HepG2 (cell line): ENCODE results near the gene TMEM131L.

Experiments
- BCL6 ChIP-seq: IDR thresholded peaks from 2 replicates; pipeline ENCODE4 v1.6.1; 2016; ENCODE audit warnings: missing genetic modification reagents, missing compliant biosample characterization
- EP300 ChIP-seq, 3 experiments: sonication (generic) in 1 of 3; formaldehyde crosslinking in 1 of 3; IDR thresholded peaks; 2 replicates each; pipeline versions ENCODE4 v1.5.1 to v1.6.1; 2011 to 2020; ENCODE audit warnings: low read depth in 2 of 3, low read length in 2 of 3, borderline replicate concordance in 1 of 3, improper control_type of control experiment in 1 of 3, mild to moderate bottlenecking in 1 of 3, missing genetic modification reagents in 1 of 3, moderate library complexity in 1 of 3
- ETV6 ChIP-seq: sonication (generic); formaldehyde crosslinking; conservative IDR thresholded peaks from 2 replicates; pipeline ENCODE4 v1.4.0; 2020; ENCODE audit warnings: missing genetic modification reagents
- POLR2A ChIP-seq, 2 experiments: IDR thresholded peaks; 2 replicates each; pipeline ENCODE4 v1.6.1; 2011; ENCODE audit warnings: low read depth in 2 of 2, low read length in 2 of 2, mild to moderate bottlenecking in 1 of 2, moderate library complexity in 1 of 2; ENCODE audit not compliant: insufficient read depth in 1 of 2
- RFX5 ChIP-seq: IDR thresholded peaks from 2 replicates; pipeline ENCODE4 v1.6.1; 2011; ENCODE audit warnings: low read depth, low read length, improper control_type of control experiment
- SRSF9 ChIP-seq: fragments of 200-400 bp; formaldehyde crosslinking; IDR thresholded peaks from 2 replicates; pipeline ENCODE4 v1.6.1; 2018; ENCODE audit warnings: borderline replicate concordance, mild to moderate bottlenecking, low read depth, low read length; ENCODE audit not compliant: insufficient read depth, poor library complexity, severe bottlenecking
- TBP ChIP-seq: sonication (generic); formaldehyde crosslinking; IDR thresholded peaks from 2 replicates; pipeline ENCODE4 v1.5.0; 2020; ENCODE audit warnings: missing genetic modification reagents
- YY1 ChIP-seq: IDR thresholded peaks from 2 replicates; pipeline ENCODE4 v1.6.1; 2011; ENCODE audit warnings: low read length, low read depth, moderate library complexity, mild to moderate bottlenecking; ENCODE audit not compliant: insufficient read depth, insufficient replicate concordance
- ZNF138 ChIP-seq: sonication (generic); formaldehyde crosslinking; IDR thresholded peaks from 2 replicates; pipeline ENCODE4 v1.5.0; 2020; ENCODE audit warnings: mild to moderate bottlenecking, low read depth, missing genetic modification reagents
- TF ChIP-seq, protein P1 (sequence below): sonication (generic); formaldehyde crosslinking; IDR thresholded peaks from 2 replicates; pipeline ENCODE4 v1.5.1; 2020; ENCODE audit warnings: mild to moderate bottlenecking, missing genetic modification reagents, moderate library complexity
- TF ChIP-seq, protein P2 (sequence below): sonication (generic); formaldehyde crosslinking; IDR thresholded peaks from 2 replicates; pipeline ENCODE4 v1.5.0; 2020; ENCODE audit warnings: mild to moderate bottlenecking, missing genetic modification reagents, moderate library complexity

DNA sequence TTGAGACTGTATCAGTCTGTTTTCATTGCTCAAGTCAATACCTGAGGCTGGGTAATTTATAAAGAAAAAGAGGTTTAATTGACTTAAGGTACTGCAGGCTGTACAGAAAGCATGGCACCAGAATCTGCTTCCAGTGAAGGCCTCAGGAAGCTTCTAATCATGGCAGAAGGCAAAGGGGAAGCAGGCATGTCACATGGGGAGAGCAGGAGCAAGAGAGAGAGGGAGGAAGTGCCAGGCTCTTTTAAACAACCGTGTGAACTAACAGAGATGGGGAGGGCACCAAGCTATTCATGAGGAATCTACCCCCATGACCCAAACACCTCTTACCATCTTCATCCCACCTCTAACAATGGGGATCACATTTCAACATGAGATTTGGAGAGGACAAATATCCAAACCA, 7.2 kb upstream of the TMEM131L start:
- TF ChIP-seq POLR2A (IDR thresholded peaks at IDR 0.05; ENCODE audit: insufficient read depth in 1 of 2, low read depth in 2 of 2, low read length in 2 of 2) (no peak), ZNF138 (CRISPR knock-in tag) (no peak), EP300 (IDR thresholded peaks at IDR 0.05; ENCODE audit: low read depth in 2 of 2, low read length in 2 of 2) (no peak), EP300 (CRISPR knock-in tag; IDR thresholded peaks at IDR 0.05; ENCODE audit: borderline replicate concordance) (no peak), YY1 (no peak), ETV6 (CRISPR knock-in tag) (no peak), BCL6 (CRISPR knock-in tag) (no peak), TBP (CRISPR knock-in tag) (no peak), SRSF9 (no peak), RFX5 (no peak)
- TF ChIP-seq, protein P1, sequence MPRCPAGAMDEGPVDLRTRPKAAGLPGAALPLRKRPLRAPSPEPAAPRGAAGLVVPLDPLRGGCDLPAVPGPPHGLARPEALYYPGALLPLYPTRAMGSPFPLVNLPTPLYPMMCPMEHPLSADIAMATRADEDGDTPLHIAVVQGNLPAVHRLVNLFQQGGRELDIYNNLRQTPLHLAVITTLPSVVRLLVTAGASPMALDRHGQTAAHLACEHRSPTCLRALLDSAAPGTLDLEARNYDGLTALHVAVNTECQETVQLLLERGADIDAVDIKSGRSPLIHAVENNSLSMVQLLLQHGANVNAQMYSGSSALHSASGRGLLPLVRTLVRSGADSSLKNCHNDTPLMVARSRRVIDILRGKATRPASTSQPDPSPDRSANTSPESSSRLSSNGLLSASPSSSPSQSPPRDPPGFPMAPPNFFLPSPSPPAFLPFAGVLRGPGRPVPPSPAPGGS (CRISPR knock-in tag) = no peak
- TF ChIP-seq, protein P2, sequence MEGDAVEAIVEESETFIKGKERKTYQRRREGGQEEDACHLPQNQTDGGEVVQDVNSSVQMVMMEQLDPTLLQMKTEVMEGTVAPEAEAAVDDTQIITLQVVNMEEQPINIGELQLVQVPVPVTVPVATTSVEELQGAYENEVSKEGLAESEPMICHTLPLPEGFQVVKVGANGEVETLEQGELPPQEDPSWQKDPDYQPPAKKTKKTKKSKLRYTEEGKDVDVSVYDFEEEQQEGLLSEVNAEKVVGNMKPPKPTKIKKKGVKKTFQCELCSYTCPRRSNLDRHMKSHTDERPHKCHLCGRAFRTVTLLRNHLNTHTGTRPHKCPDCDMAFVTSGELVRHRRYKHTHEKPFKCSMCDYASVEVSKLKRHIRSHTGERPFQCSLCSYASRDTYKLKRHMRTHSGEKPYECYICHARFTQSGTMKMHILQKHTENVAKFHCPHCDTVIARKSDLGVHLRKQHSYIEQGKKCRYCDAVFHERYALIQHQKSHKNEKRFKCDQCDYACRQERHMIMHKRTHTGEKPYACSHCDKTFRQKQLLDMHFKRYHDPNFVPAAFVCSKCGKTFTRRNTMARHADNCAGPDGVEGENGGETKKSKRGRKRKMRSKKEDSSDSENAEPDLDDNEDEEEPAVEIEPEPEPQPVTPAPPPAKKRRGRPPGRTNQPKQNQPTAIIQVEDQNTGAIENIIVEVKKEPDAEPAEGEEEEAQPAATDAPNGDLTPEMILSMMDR (CRISPR knock-in tag) = no peak
